ENCODE results near the gene OR5K4. TPM values are rescaled to one million over a fixed set of nuclear protein-coding genes. Genes with fewer than 3 reads are reported as not detected.

OR5K4 gene
- total RNA-seq, 1 donor from 2014 or later, result not detected

- H3K9me3 Mint-ChIP-seq (ENCODE audit: unreplicated experiment), result peaks cover 8% of the 10 kb centered on the region
- no peaks in the 10 kb centered on the region for H3K36me3 ChIP-seq (ENCODE audit: insufficient read depth, low read length)
- DNase-seq (ENCODE audit: low read depth) (no peak), FAIRE-seq (no peak)
- no peak overlapping the region for H3K4me3 Mint-ChIP-seq (ENCODE audit: unreplicated experiment)
- no peaks in the 10 kb centered on the region for H4K20me1 ChIP-seq (ENCODE audit: insufficient read depth, low read length)
- no peak overlapping the region for H3K4me2 ChIP-seq (ENCODE audit: low read length)
- H3K27ac Mint-ChIP-seq (ENCODE audit: unreplicated experiment), result no peak overlapping the region
- H3K9ac ChIP-seq (ENCODE audit: low read length), result no peak overlapping the region
- peaks cover 10% of the 10 kb centered on the region for H3K27me3 Mint-ChIP-seq (ENCODE audit: low read depth, unreplicated experiment)
- no peaks in the 10 kb centered on the region for H3K4me1 Mint-ChIP-seq (ENCODE audit: low read depth, unreplicated experiment)
- no peak overlapping the region for H3K4me3 ChIP-seq (ENCODE audit: insufficient read depth, low read depth, low read length)
- no peaks in the 10 kb centered on the region for H3K4me1 ChIP-seq (ENCODE audit: insufficient read depth, low read length)
- H3K27ac ChIP-seq (ENCODE audit: low read depth, low read length), result no peak overlapping the region
- no peaks in the 10 kb centered on the region for H3K36me3 Mint-ChIP-seq (ENCODE audit: low read depth, unreplicated experiment)
- no peaks in the 10 kb centered on the region for H3K79me2 ChIP-seq (ENCODE audit: insufficient read depth, low read length)
- no peaks in the 10 kb centered on the region for H3K9me3 ChIP-seq (ENCODE audit: insufficient read depth, low read depth, low read length)
- TF ChIP-seq EZH2 (IDR thresholded peaks at IDR 0.05; ENCODE audit: insufficient read depth, low read length), result no peak
- TF ChIP-seq CTCF (IDR thresholded peaks at IDR 0.05; ENCODE audit: insufficient read depth, low read depth, low read length), result no peak
- H2AFZ ChIP-seq (ENCODE audit: low read depth, low read length), result no peak overlapping the region
- H3K27me3 ChIP-seq (ENCODE audit: insufficient read depth, low read length), result no peaks in the 10 kb centered on the region
Observed at GRCh38 chr3:98398513-98398912, 44.9 kb downstream of the OR5K4 start.

- no peaks in the 10 kb centered on the region for H3K36me3 ChIP-seq (ENCODE audit: insufficient read depth, low read length)
- Mint-ChIP-seq H3K4me3 (ENCODE audit: unreplicated experiment) (no peak overlapping the region), H3K27ac (ENCODE audit: unreplicated experiment) (no peak overlapping the region), H3K27me3 (ENCODE audit: low read depth, unreplicated experiment) (no peaks in the 10 kb centered on the region), H3K9me3 (ENCODE audit: unreplicated experiment) (peaks cover 18% of the 10 kb centered on the region), H3K4me1 (ENCODE audit: low read depth, unreplicated experiment) (no peaks in the 10 kb centered on the region), H3K36me3 (ENCODE audit: low read depth, unreplicated experiment) (no peaks in the 10 kb centered on the region)
- FAIRE-seq (no peak), DNase-seq (ENCODE audit: low read depth) (no peak)
- H3K9ac ChIP-seq (ENCODE audit: low read length), result no peak overlapping the region
- H2AFZ ChIP-seq (ENCODE audit: low read depth, low read length), result no peak overlapping the region
- H4K20me1 ChIP-seq (ENCODE audit: insufficient read depth, low read length), result no peaks in the 10 kb centered on the region
- H3K4me2 ChIP-seq (ENCODE audit: low read length), result no peak overlapping the region
- H3K4me1 ChIP-seq (ENCODE audit: insufficient read depth, low read length), result no peaks in the 10 kb centered on the region
- H3K27ac ChIP-seq (ENCODE audit: low read depth, low read length), result no peak overlapping the region
- H3K4me3 ChIP-seq (ENCODE audit: insufficient read depth, low read depth, low read length), result no peak overlapping the region
- H3K27me3 ChIP-seq (ENCODE audit: insufficient read depth, low read length), result no peaks in the 10 kb centered on the region
- TF ChIP-seq EZH2 (IDR thresholded peaks at IDR 0.05; ENCODE audit: insufficient read depth, low read length) (no peak), CTCF (IDR thresholded peaks at IDR 0.05; ENCODE audit: insufficient read depth, low read depth, low read length) (no peak)
- H3K79me2 ChIP-seq (ENCODE audit: insufficient read depth, low read length), result no peaks in the 10 kb centered on the region
- H3K9me3 ChIP-seq (ENCODE audit: insufficient read depth, low read depth, low read length), result no peaks in the 10 kb centered on the region
Observed at GRCh38 chr3:98402507-98402906, 48.9 kb downstream of the OR5K4 start.

- TF ChIP-seq CTCF (IDR thresholded peaks at IDR 0.05; ENCODE audit: insufficient read depth, low read depth, low read length) (no peak), EZH2 (IDR thresholded peaks at IDR 0.05; ENCODE audit: insufficient read depth, low read length) (no peak)
- Mint-ChIP-seq H3K4me3 (ENCODE audit: unreplicated experiment) (no peak overlapping the region), H3K4me1 (ENCODE audit: low read depth, unreplicated experiment) (no peaks in the 10 kb centered on the region), H3K27ac (ENCODE audit: unreplicated experiment) (no peak overlapping the region), H3K9me3 (ENCODE audit: unreplicated experiment) (peaks cover 13% of the 10 kb centered on the region), H3K36me3 (ENCODE audit: low read depth, unreplicated experiment) (no peaks in the 10 kb centered on the region), H3K27me3 (ENCODE audit: low read depth, unreplicated experiment) (no peaks in the 10 kb centered on the region)
- H2AFZ ChIP-seq (ENCODE audit: low read depth, low read length), result no peak overlapping the region
- no peaks in the 10 kb centered on the region for H3K9me3 ChIP-seq (ENCODE audit: insufficient read depth, low read depth, low read length)
- no peak for FAIRE-seq
- H3K27me3 ChIP-seq (ENCODE audit: insufficient read depth, low read length), result no peaks in the 10 kb centered on the region
- no peak overlapping the region for H3K4me2 ChIP-seq (ENCODE audit: low read length)
- H3K36me3 ChIP-seq (ENCODE audit: insufficient read depth, low read length), result no peaks in the 10 kb centered on the region
- H4K20me1 ChIP-seq (ENCODE audit: insufficient read depth, low read length), result no peaks in the 10 kb centered on the region
- no peaks in the 10 kb centered on the region for H3K4me1 ChIP-seq (ENCODE audit: insufficient read depth, low read length)
- H3K9ac ChIP-seq (ENCODE audit: low read length), result no peak overlapping the region
- DNase-seq (ENCODE audit: low read depth), result no peak
- H3K4me3 ChIP-seq (ENCODE audit: insufficient read depth, low read depth, low read length), result no peak overlapping the region
- H3K27ac ChIP-seq (ENCODE audit: low read depth, low read length), result no peak overlapping the region
- H3K79me2 ChIP-seq (ENCODE audit: insufficient read depth, low read length), result no peaks in the 10 kb centered on the region
Observed at GRCh38 chr3:98404010-98404409, 50.4 kb downstream of the OR5K4 start.

Other genes starting within 250 kb of the OR5K4 start
- gene OR5H1, start 223.1 kb upstream of the OR5K4 start, total RNA-seq, result not detected in 2 replicates
- not detected in 2 replicates for gene OR5H14, start 206.4 kb upstream of the OR5K4 start, total RNA-seq
- not detected in 2 replicates for gene OR5H15, start 187.2 kb upstream of the OR5K4 start, total RNA-seq
- not detected in 2 replicates for gene OR5H6, start 89.6 kb upstream of the OR5K4 start, total RNA-seq
- gene OR5H2, start 71.3 kb upstream of the OR5K4 start, total RNA-seq, result not detected in 2 replicates
- gene OR5K3, start 36.8 kb downstream of the OR5K4 start, total RNA-seq, result not detected in 2 replicates
- not detected in 2 replicates for gene OR5K1, start 109.3 kb downstream of the OR5K4 start, total RNA-seq
- gene OR5K2, start 143.8 kb downstream of the OR5K4 start, total RNA-seq, result not detected in 2 replicates
- gene CLDND1, start 169.0 kb downstream of the OR5K4 start, total RNA-seq, result 104 and 109 TPM in 2 replicates
- gene GPR15, start 178.1 kb downstream of the OR5K4 start, total RNA-seq, result not detected in 2 replicates
- gene CPOX, start 239.8 kb downstream of the OR5K4 start, total RNA-seq, result 22.1 and 23.7 TPM in 2 replicates